GM21528 (cell line): Measurements from ENCODE around the gene NR1D2.

Experiments
- ATAC-seq: cut with Tn5 transposase; IDR thresholded peaks from one replicate; pipeline ENCODE4 v1.9.1; 2021; ENCODE audit warnings: mild to moderate bottlenecking, moderate library complexity; ENCODE audit not compliant: unreplicated experiment, low FRiP score

Gene NR1D2

GRCh38 chr3:23961913-23962312, 16.8 kb downstream of the NR1D2 start:
- ATAC-seq = no peak

GRCh38 chr3:23964537-23965235, 19.6 kb downstream of the NR1D2 start:
- ATAC-seq = no peak

- ATAC-seq = no peak
Observed at GRCh38 chr3:23966328-23966727, 21.2 kb downstream of the NR1D2 start.

- no peak for ATAC-seq
Observed at GRCh38 chr3:23968463-23969184, 23.5 kb downstream of the NR1D2 start.

- no peak for ATAC-seq
Observed at GRCh38 chr3:23969393-23969792, 24.3 kb downstream of the NR1D2 start.

GRCh38 chr3:23971684-23972083, 26.6 kb downstream of the NR1D2 start:
- ATAC-seq = no peak

GRCh38 chr3:23976555-23976954, 31.5 kb downstream of the NR1D2 start:
- no peak for ATAC-seq

- ATAC-seq = no peak
Observed at GRCh38 chr3:23979569-23979968, 34.5 kb downstream of the NR1D2 start.

- ATAC-seq = no peak
Observed at GRCh38 chr3:23981136-23981535, 36.0 kb downstream of the NR1D2 start.

GRCh38 chr3:23981955-23982354, 36.9 kb downstream of the NR1D2 start:
- ATAC-seq = no peak

GRCh38 chr3:23984934-23985333, 39.8 kb downstream of the NR1D2 start:
- no peak for ATAC-seq

GRCh38 chr3:23985747-23986544, 40.9 kb downstream of the NR1D2 start:
- no peak for ATAC-seq

- no peak for ATAC-seq
Observed at GRCh38 chr3:23987356-23987755, 42.3 kb downstream of the NR1D2 start.

- no peak for ATAC-seq
Observed at GRCh38 chr3:23991306-23991682, 46.2 kb downstream of the NR1D2 start.

- ATAC-seq = no peak
Observed at GRCh38 chr3:23991683-23992628, 46.9 kb downstream of the NR1D2 start.

GRCh38 chr3:23993556-23994243, 48.6 kb downstream of the NR1D2 start:
- ATAC-seq = no peak

- no peak for ATAC-seq
Observed at GRCh38 chr3:23994244-23994569, 49.1 kb downstream of the NR1D2 start.

GRCh38 chr3:23995219-23995618, 50.1 kb downstream of the NR1D2 start:
- ATAC-seq = no peak

- no peak for ATAC-seq
Observed at GRCh38 chr3:23996095-23996524, 51.0 kb downstream of the NR1D2 start.
